B cell (primary cell): Measurements from ENCODE around the gene NUP62.

Experiments used
- CTCF ChIP-seq: fragments of 200-600 bp; IDR thresholded peaks from one replicate; pipeline ENCODE4 v1.8.0; 2022; ENCODE audit warnings: antibody characterized with exemption, mild to moderate bottlenecking
- EZH2 ChIP-seq: IDR thresholded peaks from 2 replicates; pipeline ENCODE4 v1.6.1; 2012; ENCODE audit warnings: borderline replicate concordance, low read depth, mild to moderate bottlenecking, moderate library complexity, low read length; ENCODE audit not compliant: insufficient read depth, poor library complexity, severe bottlenecking

GRCh38 chr19:49870309-49870901 is 58.9 kb downstream of the NUP62 start:
- TF ChIP-seq CTCF (no peak), EZH2 (no peak)
